AML-193 (cell line): ENCODE data around the gene SCP2.

Experiments used
- DNase-seq, 2 experiments: peaks; one replicate each; lab custom pipeline; 2025; lab: John Stamatoyannopoulos, UW

The SCP2 gene

GRCh38 chr1:52927212-52928014, at the start of gene SCP2:
TSS of gene SCP2 (plus strand) at chr1:52927276. CDS start at chr1:52927397, 121 bp downstream.
- peak; percentile 14 to 35 for DNase-seq

GRCh38 chr1:52877554-52877953, 49.5 kb upstream of the SCP2 start:
- no peak for DNase-seq

- no peak for DNase-seq
Observed at GRCh38 chr1:52880206-52880605, 46.9 kb upstream of the SCP2 start.

GRCh38 chr1:52887483-52887882, 39.6 kb upstream of the SCP2 start:
- DNase-seq, result no peak

- no peak for DNase-seq
Observed at GRCh38 chr1:52892424-52893215, 34.5 kb upstream of the SCP2 start.

GRCh38 chr1:52899445-52899894, 27.6 kb upstream of the SCP2 start:
- no peak for DNase-seq

GRCh38 chr1:52900402-52900801, 26.7 kb upstream of the SCP2 start:
- no peak for DNase-seq

GRCh38 chr1:52901384-52901783, 25.7 kb upstream of the SCP2 start:
- DNase-seq, result no peak

- no peak for DNase-seq
Observed at GRCh38 chr1:52904208-52904926, 22.7 kb upstream of the SCP2 start.

- peak in 1 of 2 experiments; percentile 2 for DNase-seq
Observed at GRCh38 chr1:52904927-52905698, 22.0 kb upstream of the SCP2 start.

GRCh38 chr1:52906135-52906603, 20.9 kb upstream of the SCP2 start:
- no peak for DNase-seq

GRCh38 chr1:52907068-52907811, 19.8 kb upstream of the SCP2 start:
- DNase-seq, result no peak

GRCh38 chr1:52907812-52908153, 19.3 kb upstream of the SCP2 start:
- DNase-seq, result no peak

GRCh38 chr1:52911541-52911940, 15.5 kb upstream of the SCP2 start:
- no peak for DNase-seq

- DNase-seq, result no peak
Observed at GRCh38 chr1:52913014-52913413, 14.1 kb upstream of the SCP2 start.

- DNase-seq, result no peak
Observed at GRCh38 chr1:52913537-52913936, 13.5 kb upstream of the SCP2 start.

GRCh38 chr1:52914463-52914862, 12.6 kb upstream of the SCP2 start:
- no peak for DNase-seq

GRCh38 chr1:52915211-52915854, 11.7 kb upstream of the SCP2 start:
- no peak for DNase-seq

- DNase-seq, result no peak
Observed at GRCh38 chr1:52915855-52916220, 11.2 kb upstream of the SCP2 start.

- DNase-seq, result no peak
Observed at GRCh38 chr1:52916241-52916975, 10.7 kb upstream of the SCP2 start.
